Measurements from ENCODE around the gene CRADD. TPM values are rescaled to one million over a fixed set of nuclear protein-coding genes. Genes with fewer than 3 reads are reported as not detected.
A peak's percentile ranks its signal among the peaks of the same experiment; 100 is the strongest.

The CRADD gene
- total and polyA plus RNA-seq, 2 donors (not counting 3 experiments of a cell fraction or from before 2014, with no cell fraction given): 11.7 to 14.5 TPM

- DNase-seq (ENCODE audit: low read depth, low spot score) (no peak), FAIRE-seq (peak; percentile 26)
- TF ChIP-seq GATA2 (IDR thresholded peaks at IDR 0.05; ENCODE audit: insufficient read depth, insufficient read length, low read depth, low read length) (no peak), JUN (IDR thresholded peaks at IDR 0.05; ENCODE audit: borderline replicate concordance, insufficient read depth, insufficient read length, low read depth) (no peak), MAX (IDR thresholded peaks at IDR 0.05; ENCODE audit: insufficient read depth, insufficient read length) (no peak), EZH2 (IDR thresholded peaks at IDR 0.05; ENCODE audit: borderline replicate concordance, low read depth, low read length, severe bottlenecking) (no peak), FOS (IDR thresholded peaks at IDR 0.05; ENCODE audit: borderline replicate concordance, insufficient read depth, low read length) (no peak), POLR2AphosphoS5 (IDR thresholded peaks at IDR 0.05; ENCODE audit: insufficient read depth, low read depth, low read length) (no peak), POLR2A (IDR thresholded peaks at IDR 0.05; ENCODE audit: low read depth, low read length) (no peak), CTCF (IDR thresholded peaks at IDR 0.05; ENCODE audit: extremely low read depth in 1 of 2, insufficient read depth in 1 of 2, low read depth in 1 of 2, low read length in 2 of 2) (no peak), MYC (IDR thresholded peaks at IDR 0.05; ENCODE audit: low read depth, low read length) (no peak)
- H3K27me3 ChIP-seq (ENCODE audit: control insufficient read depth in 2 of 2, insufficient read depth in 2 of 2, low read length in 2 of 2): peaks cover 1 to 9% of the 10 kb centered on the region in 2 experiments
- no peak overlapping the region for H2AFZ ChIP-seq (ENCODE audit: low read depth, low read length)
- no peaks in the 10 kb centered on the region for H4K20me1 ChIP-seq (replicated peaks; ENCODE audit: control insufficient read depth, extremely low read depth, insufficient read depth, low read length)
- H3K9ac ChIP-seq (replicated peaks; ENCODE audit: extremely low read depth, insufficient read depth, low read length): no peak overlapping the region
- H3K4me1 ChIP-seq (ENCODE audit: control insufficient read depth, extremely low read depth, insufficient read depth, low read length): no peaks in the 10 kb centered on the region
- no peaks in the 10 kb centered on the region for H3K9me1 ChIP-seq (replicated peaks; ENCODE audit: control insufficient read depth, extremely low read depth, insufficient read depth, low read length)
- no peak overlapping the region for H3K27ac ChIP-seq (ENCODE audit: insufficient read depth, low read depth, low read length)
- ChIA-PET CTCF (interaction anchor here (1.2 kb wide), 1 partner anchor 18 kb away, joined by 3 read pairs; no protein-coding TSS in a partner anchor), POLR2A (no interaction called here)
- H3K36me3 ChIP-seq (ENCODE audit: control insufficient read depth in 2 of 2, extremely low read depth in 1 of 2, insufficient read depth in 2 of 2, low read length in 2 of 2): no peaks in the 10 kb centered on the region
- dilution Hi-C loops (cut with MboI; ENCODE audit: extremely low pct_ligation_motif_present, low sequenced_read_pairs): no loop called here
- no peaks in the 10 kb centered on the region for H3K79me2 ChIP-seq (ENCODE audit: control insufficient read depth, insufficient read depth, low read length)
- no TSS peak for BruUV-seq (replicated peaks)
- no peak overlapping the region for H3K4me3 ChIP-seq (replicated peaks in 1 of 3; ENCODE audit: insufficient read depth in 1 of 3, low read depth in 1 of 3, low read length in 3 of 3)
- no peak overlapping the region for H3K4me2 ChIP-seq (ENCODE audit: insufficient read depth, low read length)
- H3K9me3 ChIP-seq (replicated peaks; ENCODE audit: control insufficient read depth, insufficient read depth, low read length): no peaks in the 10 kb centered on the region
- intact Hi-C loops (cut with micrococcal nuclease): no loop called here
Measured at GRCh38 chr12:93670104-93670503, 7.1 kb upstream of the CRADD start.
